BE2C (cell line): Measurements from ENCODE around the gene KLHL28.
"Not testable (repeated sequence)": the region's sequence is repeated elsewhere in the genome, so short reads cannot be mapped to it uniquely, and the experiment has no call there.

Experiments used
- DNase-seq: peaks from one replicate; pipeline ENCODE4 v3.0.0-alpha.2; 2020
- H3K27me3 ChIP-seq: fragments of 250-450 bp; sonication (Bioruptor Pico); 2 replicates; pipeline ENCODE4 v1.5.1; 2020; ENCODE audit warnings: mild to moderate bottlenecking
- H3K36me3 ChIP-seq: fragments of 250-450 bp; sonication (Bioruptor Pico); 2 replicates; pipeline ENCODE4 v1.5.1; 2020; ENCODE audit warnings: mild to moderate bottlenecking
- H3K4me1 ChIP-seq: fragments of 250-450 bp; sonication (Bioruptor Pico); 2 replicates; pipeline ENCODE4 v1.5.1; 2020
- H3K4me3 ChIP-seq: 2 replicates; pipeline ENCODE4 v1.5.1; 2011; ENCODE audit warnings: low read depth, low read length
- H3K9me3 ChIP-seq: fragments of 250-450 bp; sonication (Bioruptor Pico); 2 replicates; pipeline ENCODE4 v1.5.1; 2020
- CTCF ChIP-seq: IDR thresholded peaks from 2 replicates; pipeline ENCODE4 v1.5.1; 2012; ENCODE audit warnings: mild to moderate bottlenecking, low read depth, low read length

Gene KLHL28

GRCh38 chr14:44893535-44893934, 68.2 kb downstream of the KLHL28 start:
- H3K4me3 ChIP-seq, result no peak overlapping the region
- no peak for TF ChIP-seq CTCF
- no peak for DNase-seq
- no peaks in the 10 kb centered on the region for H3K27me3 ChIP-seq
- no peaks in the 10 kb centered on the region for H3K9me3 ChIP-seq
- no peaks in the 10 kb centered on the region for H3K36me3 ChIP-seq
- no peaks in the 10 kb centered on the region for H3K4me1 ChIP-seq

GRCh38 chr14:44891726-44892372, 69.9 kb downstream of the KLHL28 start:
- not testable (repeated sequence) for H3K27me3 ChIP-seq, H3K4me3 ChIP-seq, DNase-seq, H3K9me3 ChIP-seq, H3K4me1 ChIP-seq, H3K36me3 ChIP-seq

GRCh38 chr14:44889595-44890471, 71.9 kb downstream of the KLHL28 start:
- Histone ChIP-seq H3K4me3 (no peak overlapping the region), H3K9me3 (no peaks in the 10 kb centered on the region), H3K27me3 (no peaks in the 10 kb centered on the region), H3K4me1 (no peaks in the 10 kb centered on the region), H3K36me3 (no peaks in the 10 kb centered on the region)
- DNase-seq, result no peak
- no peak for TF ChIP-seq CTCF

- no peaks in the 10 kb centered on the region for H3K27me3 ChIP-seq
- H3K4me1 ChIP-seq, result no peaks in the 10 kb centered on the region
- H3K9me3 ChIP-seq, result no peaks in the 10 kb centered on the region
- H3K36me3 ChIP-seq, result no peaks in the 10 kb centered on the region
- no peak for DNase-seq
- TF ChIP-seq CTCF, result no peak
- H3K4me3 ChIP-seq, result no peak overlapping the region
Measured at GRCh38 chr14:44887596-44887955, 74.2 kb downstream of the KLHL28 start.

- Histone ChIP-seq H3K4me3 (no peak overlapping the region), H3K4me1 (no peaks in the 10 kb centered on the region), H3K9me3 (no peaks in the 10 kb centered on the region), H3K27me3 (no peaks in the 10 kb centered on the region), H3K36me3 (no peaks in the 10 kb centered on the region)
- no peak for DNase-seq
- no peak for TF ChIP-seq CTCF
Measured at GRCh38 chr14:44886860-44887595, 74.7 kb downstream of the KLHL28 start.

GRCh38 chr14:44880791-44881190, 81.0 kb downstream of the KLHL28 start:
- Histone ChIP-seq H3K9me3 (no peaks in the 10 kb centered on the region), H3K4me3 (no peak overlapping the region), H3K36me3 (no peaks in the 10 kb centered on the region), H3K27me3 (no peaks in the 10 kb centered on the region; the same call in 1 of the 2 replicates), H3K4me1 (no peaks in the 10 kb centered on the region)
- no peak for DNase-seq
- TF ChIP-seq CTCF, result no peak
